HG02623 (cell line): ENCODE data around the gene RTL5.
"Not testable (repeated sequence)": the region's sequence is repeated elsewhere in the genome, so short reads cannot be mapped to it uniquely, and the experiment has no call there.

ENCODE experiments used
- ATAC-seq: cut with Tn5 transposase; IDR thresholded peaks from one replicate; pipeline ENCODE4 v1.9.1; 2021; ENCODE audit warnings: moderate library complexity; ENCODE audit not compliant: unreplicated experiment

The RTL5 gene

DNA sequence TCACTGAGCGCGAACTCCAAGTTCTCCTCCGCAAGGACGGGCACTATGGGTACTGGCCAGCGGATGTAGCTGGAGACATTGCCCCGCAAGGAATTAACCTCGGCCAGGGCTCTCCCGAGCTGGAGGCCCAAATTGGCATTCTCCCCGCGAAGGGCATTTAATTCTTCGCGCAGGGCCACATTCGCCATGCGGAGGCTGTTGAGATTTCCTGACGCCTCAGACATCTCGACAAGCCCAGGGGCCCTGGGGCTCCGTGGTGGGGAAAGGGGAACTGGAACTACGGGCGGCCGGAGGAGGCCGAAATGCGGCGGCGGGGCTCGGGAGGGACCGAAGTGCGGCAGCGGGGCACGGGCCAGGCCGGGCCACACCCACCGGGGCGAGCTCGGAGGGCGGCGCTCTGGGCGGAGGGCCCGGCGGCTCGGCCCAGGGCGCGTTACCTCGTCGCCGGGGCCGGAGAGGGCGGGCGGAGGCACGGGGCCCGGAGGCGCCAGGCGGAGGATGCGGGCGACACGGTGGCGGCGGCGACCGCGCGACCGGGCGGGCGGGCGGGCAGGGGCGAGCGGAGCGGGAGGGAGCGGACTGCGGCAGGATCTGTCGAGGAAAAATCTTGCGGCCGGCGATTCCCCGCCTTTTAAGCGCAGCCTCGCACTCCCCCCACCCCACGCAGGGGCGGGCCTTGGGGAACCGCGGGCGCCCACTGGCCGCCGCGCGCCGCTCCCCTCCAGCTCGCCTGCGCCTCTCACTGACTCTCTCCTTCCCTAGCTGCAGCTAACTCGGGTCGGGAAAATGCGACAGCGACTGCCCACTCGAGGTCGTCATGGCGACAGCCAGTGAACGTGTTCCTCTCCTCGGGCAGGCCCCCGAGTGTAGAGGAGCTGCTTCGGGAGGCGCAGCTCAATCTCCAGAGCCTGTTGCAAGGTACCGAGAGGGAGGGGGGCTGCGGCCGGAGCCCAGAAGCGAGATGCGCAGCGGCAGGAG is at the start of gene RTL5:
Gene RTL5 (minus strand): TSS at position 599 of the 978 bp plus-strand sequence.
- peak; percentile 73 for ATAC-seq

- ATAC-seq, result no peak
These were observed 48.8 kb upstream of the RTL5 start for GRCh38 chrX:72180539-72180938.

GRCh38 chrX:72176981-72177380 is 45.3 kb upstream of the RTL5 start:
- ATAC-seq, result no peak

DNA sequence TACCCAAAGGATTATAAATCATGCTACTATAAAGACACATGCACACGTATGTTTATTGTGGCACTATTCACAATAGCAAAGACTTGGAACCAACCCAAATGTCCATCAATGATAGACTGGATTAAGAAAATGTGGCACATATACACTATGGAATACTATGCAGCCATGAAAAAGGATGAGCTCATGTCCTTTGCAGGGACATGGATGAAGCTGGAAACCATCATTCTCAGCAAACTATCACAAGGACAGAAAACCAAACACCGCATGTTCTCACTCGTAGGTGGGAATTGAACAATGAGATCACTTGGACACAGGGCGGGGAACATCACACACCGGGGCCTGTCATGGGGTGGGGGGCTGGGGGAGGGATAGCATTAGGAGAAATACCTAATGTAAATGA is 44.6 kb upstream of the RTL5 start:
- not testable (repeated sequence) for ATAC-seq

GRCh38 chrX:72169008-72169728 is 37.5 kb upstream of the RTL5 start:
- ATAC-seq, result no peak

- no peak for ATAC-seq
These were observed 33.8 kb upstream of the RTL5 start for GRCh38 chrX:72165551-72165950.

DNA sequence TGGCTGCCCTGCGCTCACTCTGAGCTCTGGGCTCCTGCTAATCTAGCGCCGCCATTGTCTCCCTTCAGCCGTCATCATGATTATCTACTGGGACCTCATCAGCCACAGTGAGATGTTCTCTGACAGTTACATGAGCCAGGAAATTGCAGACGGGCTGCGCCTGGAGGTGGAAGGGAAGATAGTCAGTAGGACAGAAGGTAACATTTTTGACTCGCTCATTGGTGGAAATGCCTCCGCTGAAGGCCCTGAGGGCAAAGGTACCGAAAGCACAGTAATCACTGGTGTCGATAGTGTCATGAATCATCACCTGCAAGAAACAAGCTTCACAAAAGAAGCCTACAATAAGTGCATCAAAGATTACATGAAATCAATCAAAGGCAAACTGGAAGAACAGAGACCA is 28.1 kb upstream of the RTL5 start:
- ATAC-seq, result no peak

- no peak for ATAC-seq
These were observed 27.1 kb upstream of the RTL5 start for GRCh38 chrX:72158773-72159172.

DNA sequence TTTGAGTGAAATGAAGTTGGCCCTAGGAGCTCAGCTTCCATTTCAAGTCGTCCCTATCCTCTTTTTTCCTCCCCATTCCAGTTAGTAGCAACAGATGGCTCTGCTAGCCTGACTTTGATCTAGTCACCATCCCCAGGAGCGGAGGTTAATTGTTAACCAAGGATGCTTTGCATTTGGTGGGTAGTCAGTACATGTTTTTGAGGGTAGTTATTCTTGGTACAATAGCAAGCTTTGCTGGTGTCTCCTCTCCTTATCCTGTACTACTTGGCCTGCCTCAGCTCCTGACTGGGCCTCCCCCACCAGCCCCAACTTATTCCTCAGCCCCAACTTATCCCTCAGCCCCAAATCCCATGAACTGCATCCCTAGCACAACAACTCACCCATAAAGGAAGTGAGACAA is 14.8 kb upstream of the RTL5 start:
- no peak for ATAC-seq

DNA sequence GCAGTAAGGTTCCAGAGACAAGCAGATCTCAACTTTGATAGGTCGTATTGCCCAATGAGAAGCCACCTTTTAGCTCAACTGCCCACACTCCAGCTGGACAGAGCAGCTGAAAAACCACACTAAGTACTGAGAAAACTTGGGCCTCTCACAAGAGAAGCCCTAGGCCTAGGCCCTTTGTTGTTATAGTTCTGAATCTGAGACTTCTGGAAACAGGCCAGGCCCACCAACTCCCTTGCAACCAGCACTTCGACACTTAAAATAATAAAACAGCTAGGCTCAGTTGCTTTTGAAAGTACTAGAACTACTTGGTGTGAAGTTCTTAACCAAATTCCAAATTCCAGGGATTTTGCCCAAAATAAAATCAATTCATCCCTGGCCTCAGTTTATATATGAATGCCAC is 13.5 kb upstream of the RTL5 start:
- no peak for ATAC-seq

GRCh38 chrX:72143609-72143907 is 11.8 kb upstream of the RTL5 start:
- ATAC-seq, result no peak

DNA sequence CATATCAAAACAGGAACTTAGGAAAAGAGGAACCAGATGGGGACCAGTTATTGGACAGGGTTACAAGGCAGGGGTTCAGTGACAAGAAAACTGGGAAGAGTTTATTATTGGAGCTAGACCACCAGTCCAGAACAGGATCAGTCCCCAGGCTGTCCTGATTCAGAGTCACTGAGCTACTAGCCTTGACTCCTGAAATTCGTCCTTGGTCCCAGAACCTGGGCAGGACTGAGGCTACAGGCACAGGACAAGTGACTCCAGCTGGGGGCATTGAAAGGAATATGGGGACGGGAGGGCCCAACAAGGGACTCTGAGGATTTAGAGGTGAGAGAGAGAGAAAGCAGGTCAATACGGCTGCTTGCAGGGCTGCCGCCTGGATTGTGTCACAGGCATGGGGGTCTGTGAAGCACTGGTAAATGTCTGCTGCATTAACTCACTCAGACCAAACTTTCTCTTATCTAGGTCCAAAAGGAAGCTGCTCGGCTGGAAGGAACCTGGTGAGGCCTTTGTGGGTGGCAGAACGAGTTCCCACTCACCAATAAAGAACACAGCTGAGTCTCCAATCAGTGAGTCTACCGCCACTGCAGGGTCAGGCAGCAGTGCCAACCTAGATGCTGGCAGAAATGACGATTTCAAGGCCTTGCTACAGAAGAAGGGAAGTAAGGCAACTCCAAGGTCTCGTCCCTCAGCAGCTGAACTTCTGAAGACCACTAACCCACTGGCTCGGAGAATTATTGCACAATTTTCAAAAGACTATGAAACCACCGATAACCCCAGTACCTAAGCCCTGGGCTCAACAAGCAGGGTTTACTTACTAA is 11.3 kb upstream of the RTL5 start:
- no peak for ATAC-seq

- no peak for ATAC-seq
These were observed 10.5 kb upstream of the RTL5 start for GRCh38 chrX:72142094-72142793.

DNA sequence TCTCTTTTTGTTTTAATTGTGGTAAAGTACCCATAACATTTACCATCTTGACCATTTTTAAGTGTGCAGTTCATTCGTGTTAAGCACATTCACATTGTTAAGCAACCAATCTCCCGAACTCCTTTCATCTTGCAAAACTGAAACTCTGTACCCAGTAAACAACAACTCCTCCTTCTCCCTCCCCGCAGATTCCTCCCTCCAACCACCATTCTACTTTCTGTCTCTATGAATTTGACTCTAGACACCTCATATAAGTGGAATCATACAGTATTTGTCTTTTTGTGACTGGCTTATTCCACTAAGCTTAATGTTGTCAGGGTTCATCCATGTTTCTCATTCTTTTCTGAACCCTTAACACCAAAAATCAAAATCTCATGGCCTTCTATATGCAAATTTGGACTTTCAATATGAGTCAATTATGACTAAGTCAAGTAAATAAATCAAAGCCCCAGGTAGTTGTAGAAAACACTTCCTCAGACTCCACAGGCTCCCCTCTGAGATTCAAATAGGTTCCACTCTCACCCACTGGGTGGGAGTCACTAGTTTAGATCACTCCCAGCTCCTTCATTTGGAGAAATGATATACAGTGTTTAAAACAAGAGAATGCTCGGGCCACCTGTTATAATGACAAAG is 9.8 kb upstream of the RTL5 start:
- ATAC-seq, result peak; percentile 50

- no peak for ATAC-seq
These were observed 7.8 kb upstream of the RTL5 start for GRCh38 chrX:72139538-72139937.

DNA sequence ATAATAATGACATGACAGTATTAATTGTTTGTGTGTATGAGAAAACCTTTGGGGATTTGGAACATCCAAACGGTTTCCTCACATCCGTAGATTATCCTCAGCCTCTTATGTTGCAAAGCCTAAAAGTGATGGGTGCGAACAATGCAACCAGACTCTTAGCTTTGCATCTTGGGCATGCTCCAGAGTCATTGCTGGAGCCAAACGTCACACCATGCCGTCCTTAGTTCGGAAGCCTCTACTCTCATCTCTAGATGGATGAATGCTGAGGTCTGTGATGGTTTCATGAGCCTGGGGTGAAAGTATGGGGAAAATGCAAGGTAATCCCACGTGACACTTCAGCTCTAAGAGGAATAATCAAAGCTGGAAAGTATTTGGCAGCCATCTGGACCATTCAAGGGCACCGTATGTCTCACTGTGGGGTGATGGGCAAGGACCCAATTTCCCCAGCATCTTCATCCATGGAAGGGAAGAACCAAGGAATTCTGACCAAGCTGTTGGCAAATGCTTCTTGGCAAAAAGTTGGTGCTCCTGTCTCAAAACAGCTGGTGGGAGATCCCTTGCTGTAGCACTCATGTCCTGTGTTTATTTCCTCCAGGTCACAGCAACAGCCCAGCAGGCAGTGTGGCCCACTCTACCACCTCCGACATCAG is 6.3 kb upstream of the RTL5 start:
- no peak for ATAC-seq

DNA sequence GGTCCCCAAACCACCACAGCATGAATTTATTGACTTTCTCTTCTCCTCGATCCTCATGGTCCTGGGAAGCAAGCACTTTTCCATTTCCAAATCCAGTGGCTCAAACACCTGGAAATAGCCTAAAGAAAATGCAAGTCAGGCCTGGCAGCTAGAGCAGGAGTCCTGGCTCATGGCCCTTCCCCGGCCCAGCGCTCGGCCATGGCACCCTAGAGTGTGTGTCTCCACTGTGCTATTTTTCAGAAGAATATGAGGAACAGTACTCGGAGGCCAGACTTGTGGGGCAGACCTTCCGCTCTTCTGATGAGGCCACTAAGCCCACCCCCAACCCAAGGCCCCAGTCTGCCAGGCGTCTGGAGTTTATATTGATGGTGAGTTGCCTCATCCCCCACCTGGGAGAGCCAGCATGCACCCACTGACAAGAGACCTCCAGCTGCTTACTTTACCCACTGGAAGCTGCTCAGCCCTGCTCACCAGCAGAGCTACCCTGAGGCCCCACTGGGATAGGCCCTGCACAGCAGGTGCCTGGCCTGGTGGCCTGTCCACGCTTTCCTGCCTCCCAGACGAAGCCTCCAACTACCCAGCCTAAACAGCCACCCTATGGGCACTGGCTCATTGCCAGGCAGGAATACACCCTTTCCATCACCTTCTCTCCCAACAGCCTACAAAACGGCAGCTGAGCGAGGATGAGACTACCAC is 2.3 kb upstream of the RTL5 start:
- ATAC-seq, result no peak

GRCh38 chrX:72132456-72132855 is 741 bp upstream of the RTL5 start:
- ATAC-seq, result no peak

DNA sequence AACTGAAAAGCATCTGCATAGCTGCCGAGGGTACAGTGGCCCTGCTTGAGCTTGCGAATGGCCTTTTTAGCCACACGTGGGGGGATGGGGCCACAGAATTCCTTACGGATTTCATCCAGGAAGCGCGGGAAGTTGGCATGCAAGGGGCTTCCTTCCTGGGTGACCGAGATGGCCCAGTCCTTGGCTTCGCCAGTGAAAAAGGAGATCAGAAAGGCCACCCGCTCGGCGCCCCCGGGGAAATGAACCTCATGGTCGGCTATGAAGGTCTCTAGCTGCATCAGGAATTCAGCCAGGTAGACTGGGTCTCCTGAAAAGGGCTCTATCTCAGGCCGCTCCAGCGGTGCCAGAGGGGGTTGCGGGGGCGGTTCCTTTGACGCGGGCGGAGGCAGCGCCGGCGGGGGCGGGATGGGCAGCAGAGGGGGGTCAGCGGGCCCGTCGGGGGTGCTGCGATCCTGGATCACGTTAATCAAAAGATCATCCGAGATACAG is 909 bp downstream of the RTL5 start:
- ATAC-seq, result no peak
